HCT116 (cell line): ENCODE data around the gene FOXL2NB. TPM values are rescaled to one million over a fixed set of nuclear protein-coding genes. Genes with fewer than 3 reads are reported as not detected.

Experiments
- ATAC-seq: fragments of 200-7000 bp; cut with Tn5 transposase; 2 replicates; pipeline ENCODE4 v1.9.1; 2020; ENCODE audit warnings: mild to moderate bottlenecking, moderate library complexity
- BruUV-seq: library from RNA; stranded (reverse); fragments of 400-500 nt; replicated peaks from 2 replicates; lab custom pipeline; 2021; lab: Mats Ljungman, UMichigan
- CTCF ChIA-PET: fragments of 300-600 bp; sonication (Branson Sonifier 250); formaldehyde crosslinking; loops from one replicate; lab custom pipeline; 2021; ENCODE audit warnings: antibody characterized with exemption; lab: Charles Lee
- POLR2A ChIA-PET: fragments of 300-600, 350-600 bp; sonication (Branson Sonifier 250); formaldehyde crosslinking; loops from one replicate; lab custom pipeline; 2021; ENCODE audit warnings: antibody characterized with exemption; lab: Charles Lee
- RAD21 ChIA-PET, 2 experiments: fragments of 300-600 bp; sonication (Branson Sonifier 250); formaldehyde crosslinking; loops; one replicate each; lab custom pipeline; 2023; ENCODE audit warnings: low total read pairs in 2 of 2; ENCODE audit not compliant: uncharacterized antibody in 2 of 2, unreplicated experiment in 2 of 2, low non-redundant PET in 1 of 2; lab: Charles Lee
- DNase-seq: peaks from one replicate; pipeline ENCODE4 v3.0.0-alpha.2; 2010; ENCODE audit warnings: low read depth, low spot score
- H2AFZ ChIP-seq: fragments of 200-600 bp; shearing (Covaris generic), sonication (generic); 2 replicates; pipeline ENCODE4 v1.6.1; 2017; ENCODE audit warnings: low read depth, mixed run types, mixed read lengths, antibody characterized with exemption, low read length; ENCODE audit not compliant: poor library complexity, severe bottlenecking
- H3K27ac ChIP-seq: 2 replicates; pipeline ENCODE4 v1.5.1; 2012; ENCODE audit warnings: low read depth, low read length
- H3K27me3 ChIP-seq: fragments of 200-600 bp; sonication (generic); 2 replicates; pipeline ENCODE4 v1.6.1; 2016; ENCODE audit warnings: mixed run types, low read length, mixed read lengths; ENCODE audit not compliant: insufficient read depth
- H3K36me3 ChIP-seq, 2 experiments: fragments of 200-500 bp in 1 of 2; fragments of 200-600 bp in 1 of 2; sonication (Bioruptor generic) in 1 of 2; sonication (generic) in 1 of 2; 2 replicates each; pipeline versions ENCODE4 v1.5.1 to v1.6.1; 2014 to 2016; ENCODE audit warnings: low read length in 2 of 2, inconsistent platforms in 1 of 2, mixed read lengths in 1 of 2, mixed run types in 1 of 2; ENCODE audit not compliant: insufficient read depth in 2 of 2, control insufficient read depth in 1 of 2
- H3K4me1 ChIP-seq, 2 experiments: fragments of 200-600 bp in 1 of 2; sonication (generic) in 1 of 2; 2 replicates each; pipeline versions ENCODE4 v1.5.1 to v1.6.1; 2012 to 2017; ENCODE audit warnings: low read length in 2 of 2, inconsistent platforms in 1 of 2, mild to moderate bottlenecking in 1 of 2, mixed read lengths in 1 of 2, mixed run types in 1 of 2, moderate library complexity in 1 of 2; ENCODE audit not compliant: insufficient read depth in 2 of 2, control insufficient read depth in 1 of 2
- H3K4me2 ChIP-seq: fragments of 200-600 bp; sonication (generic); 2 replicates; pipeline ENCODE4 v1.6.1; 2017; ENCODE audit warnings: mixed run types, low read length, mixed read lengths
- H3K4me3 ChIP-seq, 2 experiments: fragments of 200-600 bp in 1 of 2; sonication (generic) in 1 of 2; replicated peaks in 1 of 2; 2 replicates each; pipeline ENCODE4 v1.5.1; 2011 to 2016; ENCODE audit warnings: low read length in 2 of 2, control low read depth in 1 of 2, low read depth in 1 of 2, mild to moderate bottlenecking in 1 of 2, mixed read lengths in 1 of 2, mixed run types in 1 of 2
- H3K79me2 ChIP-seq: fragments of 200-600 bp; sonication (generic); 2 replicates; pipeline ENCODE4 v1.6.1; 2017; ENCODE audit warnings: mild to moderate bottlenecking, mixed run types, low read length, moderate library complexity, mixed read lengths; ENCODE audit not compliant: insufficient read depth
- H3K9ac ChIP-seq: fragments of 200-600 bp; sonication (generic); 2 replicates; pipeline ENCODE4 v1.6.1; 2016; ENCODE audit warnings: low read length, mixed read lengths
- H3K9me2 ChIP-seq: fragments of 200-600 bp; sonication (generic), shearing (Covaris generic); 2 replicates; pipeline ENCODE4 v1.6.1; 2017; ENCODE audit warnings: mixed run types, mild to moderate bottlenecking, moderate library complexity; ENCODE audit not compliant: insufficient read depth
- H3K9me3 ChIP-seq, 2 experiments: fragments of 200-500 bp in 1 of 2; fragments of 200-600 bp in 1 of 2; sonication (Bioruptor generic) in 1 of 2; sonication (generic) in 1 of 2; 2 replicates each; pipeline ENCODE4 v1.6.1; 2014 to 2017; ENCODE audit warnings: low read length in 2 of 2, mixed read lengths in 2 of 2, inconsistent platforms in 1 of 2, low read depth in 1 of 2, mild to moderate bottlenecking in 1 of 2, mixed run types in 1 of 2, moderate library complexity in 1 of 2; ENCODE audit not compliant: control insufficient read depth in 1 of 2, insufficient read depth in 1 of 2
- H4K20me1 ChIP-seq: fragments of 200-600 bp; sonication (generic), shearing (Covaris generic); 2 replicates; pipeline ENCODE4 v1.6.1; 2017; ENCODE audit warnings: mixed run types, mild to moderate bottlenecking, moderate library complexity; ENCODE audit not compliant: insufficient read depth
- JUND ChIP-seq: IDR thresholded peaks from 2 replicates; pipeline ENCODE4 v1.6.1; 2012
- SRF ChIP-seq: IDR thresholded peaks from 2 replicates; pipeline ENCODE4 v1.6.1; 2012; ENCODE audit warnings: low read depth
- YY1 ChIP-seq: IDR thresholded peaks from 2 replicates; pipeline ENCODE4 v1.6.1; 2011; ENCODE audit warnings: low read length, low read depth, moderate library complexity, mild to moderate bottlenecking; ENCODE audit not compliant: insufficient replicate concordance; ENCODE audit errors: extremely low read depth
- ZBTB33 ChIP-seq: IDR thresholded peaks from 2 replicates; pipeline ENCODE4 v1.6.1; 2011; ENCODE audit warnings: mild to moderate bottlenecking, low read length, moderate library complexity; ENCODE audit not compliant: insufficient replicate concordance; ENCODE audit errors: extremely low read depth
- intact Hi-C: fragments of 100-400 bp; cut with micrococcal nuclease; formaldehyde crosslinking; loops from 2 replicates; pipeline ENCODE4 v1.10.0; 2022
- total RNA-seq: library from RNA; stranded (reverse); gene quantifications from one replicate; pipeline ENCODE4 v1.2.1, GENCODE V29; 2021; ENCODE audit not compliant: unreplicated experiment

FOXL2NB gene
- total RNA-seq, 1 experiment from 2014 or later: 0.93 TPM

- H3K27ac ChIP-seq: no peak overlapping the region
- H3K4me2 ChIP-seq: no peak overlapping the region
- H3K9me3 ChIP-seq: no peaks in the 10 kb centered on the region
- H3K27me3 ChIP-seq: no peaks in the 10 kb centered on the region
- no peak overlapping the region for H3K9ac ChIP-seq
- no peak for ATAC-seq
- no peaks in the 10 kb centered on the region for H4K20me1 ChIP-seq
- intact Hi-C loops: no loop called here
- CTCF ChIA-PET: no interaction called here
- H3K4me1 ChIP-seq: no peaks in the 10 kb centered on the region
- H2AFZ ChIP-seq: no peak overlapping the region
- H3K36me3 ChIP-seq: no peaks in the 10 kb centered on the region
- no peak for DNase-seq
- RAD21 ChIA-PET: no interaction called here
- no peak overlapping the region for H3K4me3 ChIP-seq
- TF ChIP-seq ZBTB33 (no peak), JUND (no peak), SRF (no peak)
- H3K79me2 ChIP-seq: no peaks in the 10 kb centered on the region
- POLR2A ChIA-PET: no interaction called here
- H3K9me2 ChIP-seq: no peaks in the 10 kb centered on the region
- BruUV-seq: no TSS peak
These were observed 2.5 kb downstream of the FOXL2NB start for GRCh38 chr3:138949445-138950005.

GRCh38 chr3:138950006-138950644 lies 3.1 kb downstream of the FOXL2NB start:
- Histone ChIP-seq H3K36me3 (no peaks in the 10 kb centered on the region), H3K79me2 (no peaks in the 10 kb centered on the region), H2AFZ (no peak overlapping the region), H3K4me3 (no peak overlapping the region), H3K27me3 (no peaks in the 10 kb centered on the region), H3K27ac (no peak overlapping the region), H4K20me1 (no peaks in the 10 kb centered on the region), H3K4me1 (no peaks in the 10 kb centered on the region), H3K9me3 (no peaks in the 10 kb centered on the region), H3K9ac (no peak overlapping the region), H3K4me2 (no peak overlapping the region), H3K9me2 (no peaks in the 10 kb centered on the region)
- DNase-seq: no peak
- intact Hi-C loops: no loop called here
- RAD21 ChIA-PET: no interaction called here
- CTCF ChIA-PET: no interaction called here
- BruUV-seq: no TSS peak
- ATAC-seq: no peak
- POLR2A ChIA-PET: no interaction called here
- TF ChIP-seq YY1 (no peak), SRF (no peak)
